SK-N-SH (cell line): ENCODE data around the gene SPECC1L.

Experiments used
- EP300 ChIP-seq, 2 experiments: IDR thresholded peaks; 2 replicates each; pipeline versions ENCODE4 v1.4.0 to v1.6.1; 2012; ENCODE audit warnings: borderline replicate concordance in 1 of 2, low read depth in 1 of 2, low read length in 1 of 2
- JUND ChIP-seq: IDR thresholded peaks from 2 replicates; pipeline ENCODE4 v1.4.0; 2012

GRCh38 chr22:24417200-24417599, 146.6 kb downstream of the SPECC1L start:
- TF ChIP-seq EP300 (IDR thresholded peaks at IDR 0.05; ENCODE audit: borderline replicate concordance in 1 of 2, low read depth in 1 of 2, low read length in 1 of 2) (no peak), JUND (no peak)
